H1 (cell line): ENCODE measurements around the gene CFAP100. TPM values are rescaled to one million over a fixed set of nuclear protein-coding genes. Genes with fewer than 3 reads are reported as not detected.
A peak's percentile ranks its signal among the peaks of the same experiment; 100 is the strongest.

Experiments
- CTCF ChIA-PET: fragments of 300-600 bp; sonication (Branson Sonifier 250); formaldehyde crosslinking; loops from one replicate; lab custom pipeline; 2021; ENCODE audit not compliant: partially characterized antibody; lab: Charles Lee
- POLR2A ChIA-PET: fragments of 300-600 bp; sonication (Branson Sonifier 250); formaldehyde crosslinking; loops from one replicate; lab custom pipeline; 2021; ENCODE audit warnings: inconsistent platforms; ENCODE audit not compliant: partially characterized antibody; lab: Charles Lee
- DNase-seq, 2 experiments: peaks; one replicate each; pipeline versions ENCODE4 v3.0.0 to v3.0.0-alpha.2; 2010 to 2022; ENCODE audit warnings: low spot score in 2 of 2, low read depth in 1 of 2, mixed read lengths in 1 of 2
- FAIRE-seq: peaks from 2 replicates; lab custom pipeline; 2011; peaks lifted over from hg19 to GRCh38; lab: Jason Lieb, UNC
- H2AFZ ChIP-seq: 2 replicates; pipeline ENCODE4 v1.8.1; 2012; ENCODE audit warnings: low read length, inconsistent platforms
- H2AK5ac ChIP-seq: 2 replicates; pipeline ENCODE4 v1.6.1; 2013; ENCODE audit warnings: low read depth, low read length
- H2BK120ac ChIP-seq: replicated peaks from 2 replicates; pipeline ENCODE3; 2013; ENCODE audit warnings: low read depth, low read length, inconsistent platforms
- H2BK12ac ChIP-seq: 2 replicates; pipeline ENCODE4 v1.6.1; 2013; ENCODE audit warnings: low read depth, low read length
- H2BK15ac ChIP-seq: 2 replicates; pipeline ENCODE4 v1.6.1; 2013; ENCODE audit warnings: low read length
- H2BK20ac ChIP-seq: 2 replicates; pipeline ENCODE4 v1.6.1; 2013; ENCODE audit warnings: low read length
- H2BK5ac ChIP-seq: 2 replicates; pipeline ENCODE4 v1.6.1; 2013; ENCODE audit warnings: low read depth, low read length
- H3K14ac ChIP-seq: 2 replicates; pipeline ENCODE4 v1.6.1; 2013; ENCODE audit warnings: inconsistent platforms; ENCODE audit not compliant: insufficient read length
- H3K18ac ChIP-seq: 2 replicates; pipeline ENCODE4 v1.6.1; 2013; ENCODE audit warnings: low read length; ENCODE audit errors: extremely low read depth
- H3K23ac ChIP-seq: 2 replicates; pipeline ENCODE4 v1.6.1; 2013; ENCODE audit warnings: inconsistent platforms; ENCODE audit not compliant: insufficient read length
- H3K23me2 ChIP-seq: 2 replicates; pipeline ENCODE4 v1.6.1; 2013; ENCODE audit warnings: low read depth, low read length
- H3K27ac ChIP-seq: 2 replicates; pipeline ENCODE4 v1.6.1; 2011; ENCODE audit warnings: low read depth, low read length, inconsistent platforms
- H3K27me3 ChIP-seq, 4 experiments: replicated peaks in 1 of 4; 1 replicate in 1 of 4; 2 replicates in 3 of 4; pipeline versions ENCODE4 v1.6.1 to v1.8.1; 2011 to 2013; ENCODE audit warnings: low read length in 3 of 4, mild to moderate bottlenecking in 3 of 4, inconsistent platforms in 2 of 4, mixed read lengths in 2 of 4, moderate library complexity in 1 of 4; ENCODE audit not compliant: control insufficient read depth in 3 of 4, insufficient read depth in 3 of 4; ENCODE audit errors: extremely low read depth in 1 of 4
- H3K36me3 ChIP-seq, 4 experiments: 2 replicates each; pipeline versions ENCODE4 v1.6.1 to v1.8.1; 2011 to 2013; ENCODE audit warnings: mild to moderate bottlenecking in 4 of 4, low read length in 3 of 4, moderate library complexity in 2 of 4, control low read depth in 1 of 4, inconsistent platforms in 1 of 4; ENCODE audit not compliant: insufficient read depth in 4 of 4, control insufficient read depth in 2 of 4
- H3K4ac ChIP-seq: replicated peaks from 2 replicates; pipeline ENCODE3; 2013; ENCODE audit warnings: low read length, low read depth, mixed read lengths, inconsistent platforms; ENCODE audit not compliant: insufficient read length
- H3K4me1 ChIP-seq, 4 experiments: replicated peaks in 1 of 4; 1 replicate in 1 of 4; 2 replicates in 3 of 4; pipeline versions ENCODE4 v1.6.1 to v1.8.1; 2011 to 2013; ENCODE audit warnings: low read length in 3 of 4, inconsistent platforms in 2 of 4, mixed read lengths in 1 of 4; ENCODE audit not compliant: insufficient read depth in 4 of 4, control insufficient read depth in 3 of 4
- H3K4me2 ChIP-seq, 2 experiments: 2 replicates each; pipeline versions ENCODE4 v1.6.1 to v1.8.1; 2011 to 2013; ENCODE audit warnings: low read depth in 2 of 2, low read length in 2 of 2, control low read depth in 1 of 2, inconsistent platforms in 1 of 2, mild to moderate bottlenecking in 1 of 2; ENCODE audit not compliant: insufficient read depth in 1 of 2
- H3K4me3 ChIP-seq, 4 experiments: fragments of 200-600, 300-600 bp in 1 of 4; sonication (generic), shearing (Covaris generic), sonication (Bioruptor Twin) in 1 of 4; 2 replicates each; pipeline versions ENCODE4 v1.5.1 to v1.8.1; 2011 to 2016; ENCODE audit warnings: low read length in 4 of 4, low read depth in 3 of 4, control low read depth in 2 of 4, inconsistent platforms in 2 of 4, mild to moderate bottlenecking in 2 of 4, mixed read lengths in 1 of 4, moderate library complexity in 1 of 4; ENCODE audit not compliant: insufficient read depth in 2 of 4; ENCODE audit errors: extremely low read depth in 1 of 4
- H3K56ac ChIP-seq: replicated peaks from 2 replicates; pipeline ENCODE3; 2013; ENCODE audit warnings: low read depth, mild to moderate bottlenecking, mixed read lengths, low read length, inconsistent platforms; ENCODE audit not compliant: insufficient read length
- H3K79me1 ChIP-seq: 2 replicates; pipeline ENCODE4 v1.6.1; 2013; ENCODE audit warnings: low read depth, low read length, control low read depth
- H3K79me2 ChIP-seq, 2 experiments: 2 replicates each; pipeline versions ENCODE4 v1.6.1 to v1.8.1; 2012 to 2013; ENCODE audit warnings: low read length in 2 of 2, mild to moderate bottlenecking in 2 of 2, inconsistent platforms in 1 of 2; ENCODE audit not compliant: insufficient read depth in 2 of 2, control insufficient read depth in 1 of 2
- H3K9ac ChIP-seq, 4 experiments: replicated peaks in 1 of 4; 1 replicate in 1 of 4; 2 replicates in 3 of 4; pipeline versions ENCODE4 v1.6.1 to v1.8.1; 2011 to 2013; ENCODE audit warnings: low read depth in 3 of 4, low read length in 3 of 4, control low read depth in 2 of 4, mild to moderate bottlenecking in 2 of 4, moderate library complexity in 2 of 4, inconsistent platforms in 1 of 4; ENCODE audit errors: extremely low read depth in 1 of 4
- H3K9me3 ChIP-seq, 2 experiments: 2 replicates each; pipeline versions ENCODE4 v1.6.1 to v1.8.1; 2012 to 2013; ENCODE audit warnings: mild to moderate bottlenecking in 2 of 2, moderate library complexity in 2 of 2, control low read depth in 1 of 2, inconsistent platforms in 1 of 2, low read depth in 1 of 2, low read length in 1 of 2, mixed read lengths in 1 of 2; ENCODE audit not compliant: insufficient read depth in 2 of 2
- H4K20me1 ChIP-seq, 2 experiments: replicated peaks in 1 of 2; 2 replicates each; pipeline versions ENCODE3 to v1.8.1; 2011 to 2013; ENCODE audit warnings: inconsistent platforms in 2 of 2, low read length in 2 of 2, mild to moderate bottlenecking in 1 of 2; ENCODE audit not compliant: insufficient read depth in 2 of 2, control insufficient read depth in 1 of 2
- H4K5ac ChIP-seq: 2 replicates; pipeline ENCODE4 v1.6.1; 2013; ENCODE audit warnings: low read length, low read depth, mixed read lengths, inconsistent platforms; ENCODE audit not compliant: insufficient read length
- H4K8ac ChIP-seq: 2 replicates; pipeline ENCODE4 v1.8.0; 2013; ENCODE audit warnings: mild to moderate bottlenecking, moderate library complexity, low read length, inconsistent platforms; ENCODE audit not compliant: insufficient read depth; ENCODE audit errors: extremely low read depth
- H4K91ac ChIP-seq: replicated peaks from 2 replicates; pipeline ENCODE3; 2013; ENCODE audit warnings: low read length, mixed read lengths, inconsistent platforms; ENCODE audit not compliant: insufficient read length
- CTCF ChIP-seq, 3 experiments: IDR thresholded peaks; 1 replicate in 2 of 3; 2 replicates in 1 of 3; pipeline versions ENCODE4 v1.5.1 to v1.6.1; 2011; ENCODE audit warnings: low read length in 3 of 3, mild to moderate bottlenecking in 3 of 3, inconsistent platforms in 2 of 3, low read depth in 1 of 3, moderate library complexity in 1 of 3; ENCODE audit not compliant: insufficient read depth in 1 of 3; ENCODE audit errors: control extremely low read depth in 1 of 3
- HDAC2 ChIP-seq, 2 experiments: fragments of 300-600 bp in 1 of 2; sonication (generic) in 1 of 2; IDR thresholded peaks; 2 replicates each; pipeline ENCODE4 v1.6.1; 2011 to 2012; ENCODE audit warnings: low read depth in 2 of 2, low read length in 2 of 2, mild to moderate bottlenecking in 2 of 2, moderate library complexity in 2 of 2, borderline replicate concordance in 1 of 2, inconsistent platforms in 1 of 2
- KDM1A ChIP-seq: fragments of 200-600, 300-600 bp; sonication (generic); IDR thresholded peaks from 2 replicates; pipeline ENCODE4 v1.7.1; 2016; ENCODE audit warnings: mild to moderate bottlenecking, low read length, borderline replicate concordance
- TEAD4 ChIP-seq: IDR thresholded peaks from 2 replicates; pipeline ENCODE4 v1.6.1; 2012; ENCODE audit warnings: low read depth, low read length, inconsistent platforms, mixed read lengths
- YY1 ChIP-seq: IDR thresholded peaks from 2 replicates; pipeline ENCODE4 v1.6.1; 2011; ENCODE audit warnings: low read depth, mild to moderate bottlenecking, low read length
- WGBS, 2 experiments: shearing (Covaris generic) in 1 of 2; methylation state at CpG; one replicate each; pipeline versions ENCODE4 v1.1.6 to v1.1.7; 2013 to 2015; ENCODE audit warnings: low lambda C conversion rate in 2 of 2, mixed read lengths in 2 of 2, inconsistent platforms in 1 of 2, low coverage in 1 of 2, missing lambda C conversion rate in 1 of 2; ENCODE audit not compliant: insufficient replicate concordance in 2 of 2, insufficient coverage in 1 of 2, insufficient read length in 1 of 2; ENCODE audit errors: extremely low coverage in 1 of 2, missing lambda C conversion rate in 1 of 2; 5-methylcytosine and 5-hydroxymethylcytosine counted together
- polyA plus RNA-seq, 7 experiments: library from polyadenylated mRNA; depleted of rRNA in 3 of 7; stranded (reverse) in 5 of 7; unstranded in 2 of 7; fragments of >200 nt in 5 of 7; fragments of 200-250 nt in 2 of 7; gene quantifications; 1 replicate in 5 of 7; 2 replicates in 1 of 7; 4 replicates in 1 of 7; pipeline versions ENCODE4 v1.2.1 to v1.2.3, GENCODE V29; 2011 to 2013; ENCODE audit warnings: missing spikeins in 2 of 7, mixed read lengths in 2 of 7
- total RNA-seq: library from RNA; stranded (reverse); fragmentation: NEBNext Ultra II Directional; extraction: Animal tissue kit (Norgen Biotek cat#: 25700); gene quantifications from 2 replicates; pipeline ENCODE4 v1.2.1, GENCODE V29; 2021

CFAP100 gene
- total and polyA plus RNA-seq, 2 of the 8 experiments (the other 6 are each of a cell fraction or from before 2014, with no cell fraction given) = 0.17 TPM; not detected in 1

- ChIA-PET CTCF (interaction anchor here (0.7 to 1.6 kb wide), 7 partner anchors 9 to 64 kb away, joined by 3 to 4 read pairs (median 3); no protein-coding TSS in a partner anchor), POLR2A (interaction anchor here (1.6 kb wide), 1 partner anchor 15 kb away, joined by 4 read pairs; no protein-coding TSS in a partner anchor)
- Histone ChIP-seq H2BK5ac (no peak overlapping the region), H2BK15ac (no peak overlapping the region), H2AFZ (no peak overlapping the region), H3K4me3 (no peak overlapping the region), H2AK5ac (no peak overlapping the region), H3K4me2 (no peak overlapping the region), H3K18ac (no peak overlapping the region), H3K23ac (no peak overlapping the region), H3K36me3 (no peaks in the 10 kb centered on the region), H3K4me1 (peaks cover 0 to 9% (median 6%) of the 10 kb centered on the region in 4 experiments; a peak in 3 of 7 replicates), H2BK20ac (no peak overlapping the region), H3K56ac (no peak overlapping the region), H3K9ac (no peak overlapping the region), H3K4ac (no peak overlapping the region), H4K91ac (no peak overlapping the region), H2BK120ac (no peak overlapping the region), H4K20me1 (no peaks in the 10 kb centered on the region), H3K27ac (no peak overlapping the region), H4K8ac (no peak overlapping the region; the same call in 1 of the 2 replicates), H3K14ac (no peak overlapping the region), H3K9me3 (no peaks in the 10 kb centered on the region), H4K5ac (no peak overlapping the region), H2BK12ac (no peak overlapping the region), H3K27me3 (0 out of 7 replicates have a peak, but pooled peaks cover 0 to 1% (median 0%) of the 10 kb centered on the region in 4 experiments), H3K79me2 (no peaks in the 10 kb centered on the region), H3K79me1 (no peaks in the 10 kb centered on the region)
- WGBS, 2 experiments = 77% methylated on average over 5 of the region's 5 CpGs; no CpG with 5 or more reads in 1 of the 2 experiments
- no peak for DNase-seq
- no peak for FAIRE-seq
- TF ChIP-seq CTCF (IDR thresholded peaks at IDR 0.05; ENCODE audit: control extremely low read depth in 1 of 3, insufficient read depth in 1 of 3, low read depth in 1 of 3, low read length in 3 of 3) = peak; percentile 17 to 21 (median 19); a peak in 3 of 4 replicates
- TF ChIP-seq HDAC2 (IDR thresholded peaks at IDR 0.05; ENCODE audit: borderline replicate concordance in 1 of 2, low read depth in 2 of 2, low read length in 2 of 2) = no peak
- TF ChIP-seq YY1 = 0 out of 2 replicates have a peak, but pooled peaks have one; percentile 17
- peak; percentile 55; the same call in 1 of the 2 replicates for TF ChIP-seq KDM1A
- peak; percentile 25; the same call in 1 of the 2 replicates for TF ChIP-seq TEAD4
- TF ChIP-seq, all 59 proteins: peak for 4
- no peaks in the 10 kb centered on the region for H3K23me2 ChIP-seq
These were observed 12.8 kb downstream of the CFAP100 start for GRCh38 chr3:126407412-126408044.
